SK-N-SH (cell line): ENCODE data around the gene FAM184A. TPM values are rescaled to one million over a fixed set of nuclear protein-coding genes. Genes with fewer than 3 reads are reported as not detected.

Experiments
- CTCF ChIA-PET: fragments of 300-600, 350-600 bp; formaldehyde crosslinking; extraction: SDS; loops from one replicate; lab custom pipeline; 2021; lab: Yijun Ruan, JAX
- POLR2A ChIA-PET: fragments of 350-600 bp; sonication (Branson Sonifier 250); formaldehyde crosslinking; extraction: SDS; loops from one replicate; lab custom pipeline; 2020; ENCODE audit warnings: antibody characterized with exemption, inconsistent platforms; lab: Yijun Ruan, JAX
- DNase-seq: peaks from one replicate; pipeline ENCODE4 v3.0.0; 2012
- H2AFZ ChIP-seq: fragments of 200-600 bp; sonication (generic); 2 replicates; pipeline ENCODE4 v1.8.1; 2016; ENCODE audit warnings: antibody characterized with exemption, mild to moderate bottlenecking, low read depth
- H3F3A ChIP-seq: fragments of 200-600 bp; sonication (generic); replicated peaks from 2 replicates; pipeline ENCODE3; 2016; ENCODE audit warnings: antibody characterized with exemption, mild to moderate bottlenecking; ENCODE audit not compliant: insufficient read depth
- H3K27ac ChIP-seq, 2 experiments: fragments of 200-500 bp in 1 of 2; fragments of 200-600 bp in 1 of 2; sonication (Bioruptor generic) in 1 of 2; sonication (generic), shearing (Covaris generic) in 1 of 2; 2 replicates each; pipeline versions ENCODE4 v1.5.1 to v1.6.1; 2014 to 2016; ENCODE audit warnings: low read depth in 2 of 2, inconsistent platforms in 1 of 2, low read length in 1 of 2, mild to moderate bottlenecking in 1 of 2, mixed read lengths in 1 of 2
- H3K27me3 ChIP-seq: fragments of 200-600 bp; sonication (generic), shearing (Covaris generic); 2 replicates; pipeline ENCODE4 v1.6.1; 2016; ENCODE audit warnings: mixed run types; ENCODE audit not compliant: insufficient read depth
- H3K36me3 ChIP-seq, 2 experiments: fragments of 200-500 bp in 1 of 2; fragments of 200-600 bp in 1 of 2; sonication (Bioruptor generic) in 1 of 2; sonication (generic) in 1 of 2; replicated peaks in 1 of 2; 2 replicates each; pipeline versions ENCODE3 to v1.5.1; 2014 to 2016; ENCODE audit warnings: low read length in 1 of 2, mild to moderate bottlenecking in 1 of 2; ENCODE audit not compliant: insufficient read depth in 2 of 2, control insufficient read depth in 1 of 2
- H3K4me1 ChIP-seq, 2 experiments: fragments of 200-500 bp in 1 of 2; fragments of 200-600 bp in 1 of 2; sonication (Bioruptor generic) in 1 of 2; sonication (generic), shearing (Covaris generic) in 1 of 2; 2 replicates each; pipeline versions ENCODE4 v1.5.1 to v1.6.1; 2014 to 2016; ENCODE audit warnings: low read depth in 1 of 2, low read length in 1 of 2, mixed run types in 1 of 2; ENCODE audit not compliant: insufficient read depth in 2 of 2, control insufficient read depth in 1 of 2
- H3K4me2 ChIP-seq: fragments of 200-600 bp; sonication (generic), shearing (Covaris generic); 2 replicates; pipeline ENCODE4 v1.6.1; 2017; ENCODE audit warnings: mixed run types
- H3K4me3 ChIP-seq, 2 experiments: fragments of 200-500 bp in 1 of 2; fragments of 200-600 bp in 1 of 2; sonication (Bioruptor generic) in 1 of 2; sonication (generic), shearing (Covaris generic) in 1 of 2; 2 replicates each; pipeline versions ENCODE4 v1.5.1 to v1.8.1; 2014 to 2016; ENCODE audit warnings: low read depth in 2 of 2, inconsistent platforms in 1 of 2, low read length in 1 of 2, mild to moderate bottlenecking in 1 of 2, mixed read lengths in 1 of 2, moderate library complexity in 1 of 2
- H3K79me2 ChIP-seq: fragments of 200-600 bp; sonication (generic); 2 replicates; pipeline ENCODE4 v1.8.1; 2017; ENCODE audit warnings: mild to moderate bottlenecking; ENCODE audit not compliant: insufficient read depth
- H3K9ac ChIP-seq: fragments of 200-600 bp; sonication (generic); 2 replicates; pipeline ENCODE4 v1.6.1; 2017; ENCODE audit warnings: mixed run types
- H3K9me2 ChIP-seq: fragments of 200-600 bp; sonication (generic); 2 replicates; pipeline ENCODE4 v1.6.1; 2017; ENCODE audit warnings: mixed run types
- H3K9me3 ChIP-seq: fragments of 200-600 bp; sonication (generic); 2 replicates; pipeline ENCODE4 v1.6.1; 2017; ENCODE audit warnings: mixed run types, mild to moderate bottlenecking, moderate library complexity
- H4K20me1 ChIP-seq: fragments of 200-600 bp; sonication (generic); 2 replicates; pipeline ENCODE4 v1.6.1; 2017; ENCODE audit warnings: mild to moderate bottlenecking, mixed run types; ENCODE audit not compliant: insufficient read depth
- JUND ChIP-seq: IDR thresholded peaks from 2 replicates; pipeline ENCODE4 v1.4.0; 2012
- MXI1 ChIP-seq: IDR thresholded peaks from 2 replicates; pipeline ENCODE4 v1.6.1; 2012; ENCODE audit warnings: mild to moderate bottlenecking, low read depth, low read length, improper control_type of control experiment
- POLR2AphosphoS5 ChIP-seq: IDR thresholded peaks from 2 replicates; pipeline ENCODE4 v1.6.1; 2012; ENCODE audit warnings: low read depth, low read length
- RAD21 ChIP-seq: IDR thresholded peaks from 2 replicates; pipeline ENCODE4 v1.6.1; 2012; ENCODE audit warnings: mild to moderate bottlenecking, low read length
- RCOR1 ChIP-seq: fragments of 150-350 bp; IDR thresholded peaks from 2 replicates; pipeline ENCODE4 v1.6.1; 2017; ENCODE audit warnings: antibody characterized with exemption, low read length
- SIN3A ChIP-seq: IDR thresholded peaks from 2 replicates; pipeline ENCODE4 v1.6.1; 2012; ENCODE audit warnings: low read depth, mild to moderate bottlenecking, low read length, moderate library complexity, borderline replicate concordance
- TAF1 ChIP-seq: IDR thresholded peaks from 2 replicates; pipeline ENCODE4 v1.6.1; 2012; ENCODE audit warnings: low read depth, mild to moderate bottlenecking, low read length, moderate library complexity, borderline replicate concordance
- TCF12 ChIP-seq: IDR thresholded peaks from 2 replicates; pipeline ENCODE4 v1.4.0; 2012
- USF1 ChIP-seq: IDR thresholded peaks from 2 replicates; pipeline ENCODE4 v1.4.0; 2012; ENCODE audit warnings: low read depth, borderline replicate concordance
- whole genome bisulfite sequencing: methylation state at CpG from one replicate; pipeline ENCODE4 v1.1.6; 2017; ENCODE audit warnings: low lambda C conversion rate; 5-methylcytosine and 5-hydroxymethylcytosine counted together
- polyA plus RNA-seq, 3 experiments: library from polyadenylated mRNA; depleted of rRNA; stranded (reverse); fragments of >200 nt; gene quantifications; 2 replicates each; pipeline ENCODE4 v1.2.3, GENCODE V29; 2012
- TF ChIP-seq, protein P1 (sequence below): IDR thresholded peaks from 2 replicates; pipeline ENCODE4 v1.4.0; 2012; ENCODE audit warnings: low read depth
- TF ChIP-seq, protein P2 (sequence below): IDR thresholded peaks from 2 replicates; pipeline ENCODE4 v1.4.0; 2012; ENCODE audit warnings: low read depth, borderline replicate concordance
- TF ChIP-seq, protein P3 (sequence below): fragments of 150-350 bp; IDR thresholded peaks from 2 replicates; pipeline ENCODE4 v1.6.1; 2016; ENCODE audit warnings: mild to moderate bottlenecking, low read depth, low read length

The FAM184A gene
- polyA plus RNA-seq, 1 of the 3 experiments (the other 2 are of a cell fraction) = 0.38 TPM

DNA sequence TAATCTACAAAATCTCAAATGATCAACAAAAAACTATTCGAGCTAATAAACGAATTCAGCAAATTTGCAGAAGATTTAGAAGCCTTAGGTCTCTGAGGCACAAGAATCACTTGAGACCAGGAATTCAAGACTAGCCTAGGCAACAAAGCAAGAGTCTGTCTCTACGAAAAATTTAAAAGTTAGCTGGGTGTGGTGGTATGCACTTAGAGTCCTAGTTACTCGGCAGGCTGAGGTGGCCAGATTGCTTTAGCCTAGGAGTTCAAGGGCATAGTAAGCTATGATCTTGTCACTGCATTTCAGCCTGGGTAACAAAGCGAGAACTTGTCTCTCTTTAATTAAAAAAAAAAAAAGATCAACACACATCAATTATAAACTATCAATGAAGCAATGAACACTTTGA, 34.2 kb downstream of the FAM184A start:
- POLR2A ChIA-PET = no interaction called here

DNA sequence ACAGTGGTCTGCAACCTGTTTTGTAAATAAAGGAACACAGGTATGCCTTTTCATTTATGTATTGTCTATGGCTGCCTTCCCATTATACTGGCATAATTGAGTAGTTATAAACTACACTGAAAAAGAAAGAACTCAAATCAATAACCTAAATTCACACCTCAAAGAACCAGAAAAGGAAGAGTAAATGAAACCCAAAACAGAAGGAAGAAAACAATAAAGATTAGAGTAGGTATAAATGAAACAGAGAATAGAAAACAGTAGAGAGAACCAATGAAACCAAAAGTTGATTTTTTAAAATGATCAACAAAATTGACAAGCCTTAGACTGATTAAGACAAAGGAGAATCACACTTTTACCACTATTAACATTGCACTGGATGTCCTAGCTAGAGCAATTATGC, 34.7 kb downstream of the FAM184A start:
- Histone ChIP-seq H3K36me3 (no peaks in the 10 kb centered on the region), H3K27ac (no peak overlapping the region), H2AFZ (no peak overlapping the region), H3K4me3 (no peak overlapping the region), H3K9me2 (no peaks in the 10 kb centered on the region), H3K4me2 (no peak overlapping the region), H3K4me1 (no peaks in the 10 kb centered on the region; a peak in 1 of 4 replicates), H3K79me2 (no peaks in the 10 kb centered on the region), H3F3A (no peaks in the 10 kb centered on the region), H3K9me3 (no peaks in the 10 kb centered on the region), H3K27me3 (no peaks in the 10 kb centered on the region), H4K20me1 (no peaks in the 10 kb centered on the region), H3K9ac (no peak overlapping the region)
- no peak for DNase-seq
- CTCF ChIA-PET = no interaction called here
- POLR2A ChIA-PET = no interaction called here
- TF ChIP-seq, protein P1, sequence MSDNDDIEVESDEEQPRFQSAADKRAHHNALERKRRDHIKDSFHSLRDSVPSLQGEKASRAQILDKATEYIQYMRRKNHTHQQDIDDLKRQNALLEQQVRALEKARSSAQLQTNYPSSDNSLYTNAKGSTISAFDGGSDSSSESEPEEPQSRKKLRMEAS = no peak
- TF ChIP-seq SIN3A (no peak), POLR2AphosphoS5 (no peak), TAF1 (no peak), RAD21 (no peak), USF1 (no peak)
- TF ChIP-seq, protein P2, sequence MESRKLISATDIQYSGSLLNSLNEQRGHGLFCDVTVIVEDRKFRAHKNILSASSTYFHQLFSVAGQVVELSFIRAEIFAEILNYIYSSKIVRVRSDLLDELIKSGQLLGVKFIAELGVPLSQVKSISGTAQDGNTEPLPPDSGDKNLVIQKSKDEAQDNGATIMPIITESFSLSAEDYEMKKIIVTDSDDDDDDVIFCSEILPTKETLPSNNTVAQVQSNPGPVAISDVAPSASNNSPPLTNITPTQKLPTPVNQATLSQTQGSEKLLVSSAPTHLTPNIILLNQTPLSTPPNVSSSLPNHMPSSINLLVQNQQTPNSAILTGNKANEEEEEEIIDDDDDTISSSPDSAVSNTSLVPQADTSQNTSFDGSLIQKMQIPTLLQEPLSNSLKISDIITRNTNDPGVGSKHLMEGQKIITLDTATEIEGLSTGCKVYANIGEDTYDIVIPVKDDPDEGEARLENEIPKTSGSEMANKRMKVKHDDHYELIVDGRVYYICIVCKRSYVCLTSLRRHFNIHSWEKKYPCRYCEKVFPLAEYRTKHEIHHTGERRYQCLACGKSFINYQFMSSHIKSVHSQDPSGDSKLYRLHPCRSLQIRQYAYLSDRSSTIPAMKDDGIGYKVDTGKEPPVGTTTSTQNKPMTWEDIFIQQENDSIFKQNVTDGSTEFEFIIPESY = no peak

More for the DNA sequence above, 34.2 kb downstream of the FAM184A start:
- Histone ChIP-seq H3K36me3 (no peaks in the 10 kb centered on the region), H3K27me3 (no peaks in the 10 kb centered on the region), H3K9ac (no peak overlapping the region), H3K4me2 (no peak overlapping the region), H4K20me1 (no peaks in the 10 kb centered on the region), H3K27ac (no peak overlapping the region), H3K9me2 (no peaks in the 10 kb centered on the region), H3K4me3 (no peak overlapping the region), H2AFZ (no peak overlapping the region), H3K9me3 (no peaks in the 10 kb centered on the region), H3K79me2 (no peaks in the 10 kb centered on the region), H3K4me1 (no peaks in the 10 kb centered on the region; a peak in 1 of 4 replicates), H3F3A (no peaks in the 10 kb centered on the region)
- TF ChIP-seq POLR2AphosphoS5 (no peak), MXI1 (no peak), RCOR1 (no peak), JUND (no peak), TCF12 (no peak)
- TF ChIP-seq, protein P3, sequence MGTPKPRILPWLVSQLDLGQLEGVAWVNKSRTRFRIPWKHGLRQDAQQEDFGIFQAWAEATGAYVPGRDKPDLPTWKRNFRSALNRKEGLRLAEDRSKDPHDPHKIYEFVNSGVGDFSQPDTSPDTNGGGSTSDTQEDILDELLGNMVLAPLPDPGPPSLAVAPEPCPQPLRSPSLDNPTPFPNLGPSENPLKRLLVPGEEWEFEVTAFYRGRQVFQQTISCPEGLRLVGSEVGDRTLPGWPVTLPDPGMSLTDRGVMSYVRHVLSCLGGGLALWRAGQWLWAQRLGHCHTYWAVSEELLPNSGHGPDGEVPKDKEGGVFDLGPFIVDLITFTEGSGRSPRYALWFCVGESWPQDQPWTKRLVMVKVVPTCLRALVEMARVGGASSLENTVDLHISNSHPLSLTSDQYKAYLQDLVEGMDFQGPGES = no peak
- 54% methylated on average over 5 of the region's 5 CpGs for WGBS
- DNase-seq = no peak
- CTCF ChIA-PET = no interaction called here
